Measurements from ENCODE around the gene AS3MT.

AS3MT gene

GRCh38 chr10:102868911-102869257 is 386 bp upstream of the AS3MT start:
- H3K4me1 ChIP-seq (ENCODE audit: insufficient read depth, low read length, severe bottlenecking), result no peaks in the 10 kb centered on the region
- TF ChIP-seq EZH2 (IDR thresholded peaks at IDR 0.05; ENCODE audit: borderline replicate concordance, low read length), result no peak
- TF ChIP-seq CTCF (IDR thresholded peaks at IDR 0.05; ENCODE audit: low read length), result no peak
- H3K9me2 ChIP-seq (ENCODE audit: low read depth, low read length), result no peaks in the 10 kb centered on the region
- no peak overlapping the region for H3K4me3 ChIP-seq (ENCODE audit: low read depth, low read length, poor library complexity, severe bottlenecking)
- H3F3A ChIP-seq (ENCODE audit: insufficient read depth, low read length), result no peaks in the 10 kb centered on the region
- H2AFZ ChIP-seq (ENCODE audit: low read length), result no peak overlapping the region
- no peaks in the 10 kb centered on the region for H3K79me2 ChIP-seq (ENCODE audit: insufficient read depth, low read length)
- no peak overlapping the region for H3K27ac ChIP-seq (ENCODE audit: low read depth, low read length, poor library complexity, severe bottlenecking)
- H3K27me3 ChIP-seq (ENCODE audit: insufficient read depth, low read length), result no peaks in the 10 kb centered on the region
- no peaks in the 10 kb centered on the region for H3K36me3 ChIP-seq (ENCODE audit: insufficient read depth, low read length)
- no peaks in the 10 kb centered on the region for H4K20me1 ChIP-seq (ENCODE audit: insufficient read depth, low read length)
- no peaks in the 10 kb centered on the region for H3K9me3 ChIP-seq (ENCODE audit: low read length)
- H3K9ac ChIP-seq (ENCODE audit: low read length), result no peak overlapping the region
- H3K4me2 ChIP-seq (ENCODE audit: low read length), result no peak overlapping the region

GRCh38 chr10:102870221-102870620 is 951 bp downstream of the AS3MT start:
- TF ChIP-seq CTCF (IDR thresholded peaks at IDR 0.05; ENCODE audit: low read length) (no peak), EZH2 (IDR thresholded peaks at IDR 0.05; ENCODE audit: borderline replicate concordance, low read length) (no peak)
- Histone ChIP-seq H3K9ac (ENCODE audit: low read length) (no peak overlapping the region), H3K79me2 (ENCODE audit: insufficient read depth, low read length) (no peaks in the 10 kb centered on the region), H4K20me1 (ENCODE audit: insufficient read depth, low read length) (no peaks in the 10 kb centered on the region), H3K9me2 (ENCODE audit: low read depth, low read length) (no peaks in the 10 kb centered on the region), H3K4me3 (ENCODE audit: low read depth, low read length, poor library complexity, severe bottlenecking) (no peak overlapping the region), H3K27me3 (ENCODE audit: insufficient read depth, low read length) (no peaks in the 10 kb centered on the region), H3K27ac (ENCODE audit: low read depth, low read length, poor library complexity, severe bottlenecking) (no peak overlapping the region), H3K9me3 (ENCODE audit: low read length) (no peaks in the 10 kb centered on the region), H3K4me1 (ENCODE audit: insufficient read depth, low read length, severe bottlenecking) (no peaks in the 10 kb centered on the region), H3K4me2 (ENCODE audit: low read length) (no peak overlapping the region), H2AFZ (ENCODE audit: low read length) (no peak overlapping the region), H3K36me3 (ENCODE audit: insufficient read depth, low read length) (no peaks in the 10 kb centered on the region), H3F3A (ENCODE audit: insufficient read depth, low read length) (no peaks in the 10 kb centered on the region)

GRCh38 chr10:102872163-102872562 is 2.9 kb downstream of the AS3MT start:
- Histone ChIP-seq H3K27ac (ENCODE audit: low read depth, low read length, poor library complexity, severe bottlenecking) (no peak overlapping the region), H3F3A (ENCODE audit: insufficient read depth, low read length) (no peaks in the 10 kb centered on the region), H3K4me3 (ENCODE audit: low read depth, low read length, poor library complexity, severe bottlenecking) (no peak overlapping the region), H3K9ac (ENCODE audit: low read length) (no peak overlapping the region), H3K9me2 (ENCODE audit: low read depth, low read length) (no peaks in the 10 kb centered on the region), H3K4me1 (ENCODE audit: insufficient read depth, low read length, severe bottlenecking) (no peaks in the 10 kb centered on the region), H2AFZ (ENCODE audit: low read length) (no peak overlapping the region), H4K20me1 (ENCODE audit: insufficient read depth, low read length) (no peaks in the 10 kb centered on the region), H3K27me3 (ENCODE audit: insufficient read depth, low read length) (no peaks in the 10 kb centered on the region), H3K79me2 (ENCODE audit: insufficient read depth, low read length) (no peaks in the 10 kb centered on the region), H3K9me3 (ENCODE audit: low read length) (no peaks in the 10 kb centered on the region), H3K36me3 (ENCODE audit: insufficient read depth, low read length) (no peaks in the 10 kb centered on the region), H3K4me2 (ENCODE audit: low read length) (no peak overlapping the region)
- no peak for TF ChIP-seq EZH2 (IDR thresholded peaks at IDR 0.05; ENCODE audit: borderline replicate concordance, low read length)
- TF ChIP-seq CTCF (IDR thresholded peaks at IDR 0.05; ENCODE audit: low read length), result no peak

Measured in OCI-LY1 (cell line).